ENCODE data around the gene HEATR9.

The HEATR9 gene

GRCh38 chr17:35912339-35912912 is 43.7 kb upstream of the HEATR9 start:
- in situ Hi-C loops (cut with HindIII; ENCODE audit: low sequenced_read_pairs): no loop called here
- no peak for DNase-seq (ENCODE audit: low read depth, low spot score)
- TF ChIP-seq CTCF (IDR thresholded peaks at IDR 0.05; ENCODE audit: low read depth, low read length): no peak
- no peak overlapping the region for H3K4me3 ChIP-seq (ENCODE audit: low read depth, low read length)

GRCh38 chr17:35909408-35909807 is 40.7 kb upstream of the HEATR9 start:
- H3K4me3 ChIP-seq (ENCODE audit: low read depth, low read length): no peak overlapping the region
- no peak for DNase-seq (ENCODE audit: low read depth, low spot score)
- in situ Hi-C loops (cut with HindIII; ENCODE audit: low sequenced_read_pairs): no loop called here
- no peak for TF ChIP-seq CTCF (IDR thresholded peaks at IDR 0.05; ENCODE audit: low read depth, low read length)

GRCh38 chr17:35907691-35908090 is 39.0 kb upstream of the HEATR9 start:
- DNase-seq (ENCODE audit: low read depth, low spot score): no peak
- TF ChIP-seq CTCF (IDR thresholded peaks at IDR 0.05; ENCODE audit: low read depth, low read length): no peak
- no peak overlapping the region for H3K4me3 ChIP-seq (ENCODE audit: low read depth, low read length)
- in situ Hi-C loops (cut with HindIII; ENCODE audit: low sequenced_read_pairs): no loop called here

GRCh38 chr17:35906926-35907637 is 38.4 kb upstream of the HEATR9 start:
- no peak overlapping the region for H3K4me3 ChIP-seq (ENCODE audit: low read depth, low read length)
- TF ChIP-seq CTCF (IDR thresholded peaks at IDR 0.05; ENCODE audit: low read depth, low read length): no peak
- DNase-seq (ENCODE audit: low read depth, low spot score): no peak
- in situ Hi-C loops (cut with HindIII; ENCODE audit: low sequenced_read_pairs): no loop called here

GRCh38 chr17:35906191-35906925 is 37.7 kb upstream of the HEATR9 start:
- H3K4me3 ChIP-seq (ENCODE audit: low read depth, low read length): no peak overlapping the region
- in situ Hi-C loops (cut with HindIII; ENCODE audit: low sequenced_read_pairs): no loop called here
- DNase-seq (ENCODE audit: low read depth, low spot score): no peak
- no peak for TF ChIP-seq CTCF (IDR thresholded peaks at IDR 0.05; ENCODE audit: low read depth, low read length)

- TF ChIP-seq CTCF (IDR thresholded peaks at IDR 0.05; ENCODE audit: low read depth, low read length): no peak
- DNase-seq (ENCODE audit: low read depth, low spot score): no peak
- H3K4me3 ChIP-seq (ENCODE audit: low read depth, low read length): no peak overlapping the region
- in situ Hi-C loops (cut with HindIII; ENCODE audit: low sequenced_read_pairs): no loop called here
Observed at GRCh38 chr17:35903451-35903850, 34.8 kb upstream of the HEATR9 start.

Measured in astrocyte of the spinal cord (primary cell).